Effector CD4-positive, alpha-beta T cell (primary cell): ENCODE data around the gene PPIL6.
A peak's percentile ranks its signal among the peaks of the same experiment; 100 is the strongest.
"Not testable (repeated sequence)": the region's sequence is repeated elsewhere in the genome, so short reads cannot be mapped to it uniquely, and the experiment has no call there.

ENCODE experiments used
- DNase-seq: peaks from one replicate; pipeline ENCODE4 v3.0.0-alpha.2; 2020

The PPIL6 gene

GRCh38 chr6:109466212-109466923, 25.9 kb upstream of the PPIL6 start:
- DNase-seq, result no peak

- DNase-seq, result no peak
Measured at GRCh38 chr6:109465772-109466171, 25.3 kb upstream of the PPIL6 start.

GRCh38 chr6:109461733-109462526, 21.5 kb upstream of the PPIL6 start:
- no peak for DNase-seq

- DNase-seq, result not testable (repeated sequence)
Measured at GRCh38 chr6:109461205-109461604, 20.8 kb upstream of the PPIL6 start.

- no peak for DNase-seq
Measured at GRCh38 chr6:109460161-109460829, 19.9 kb upstream of the PPIL6 start.

- no peak for DNase-seq
Measured at GRCh38 chr6:109458774-109459531, 18.5 kb upstream of the PPIL6 start.

GRCh38 chr6:109457562-109457996, 17.2 kb upstream of the PPIL6 start:
- DNase-seq, result no peak

- no peak for DNase-seq
Measured at GRCh38 chr6:109456710-109457561, 16.5 kb upstream of the PPIL6 start.

GRCh38 chr6:109456111-109456583, 15.7 kb upstream of the PPIL6 start:
- DNase-seq, result no peak

- peak; percentile 79 for DNase-seq
Measured at GRCh38 chr6:109455437-109456110, 15.1 kb upstream of the PPIL6 start, which contains the start of gene MICAL1. MICAL1 (minus strand) TSS chr6:109455772; CDS start chr6:109454196, 1,576 bp downstream.

- DNase-seq, result peak; percentile 71
Measured at GRCh38 chr6:109454496-109455436, 14.3 kb upstream of the PPIL6 start.

- DNase-seq, result no peak
Measured at GRCh38 chr6:109453594-109454495, 13.4 kb upstream of the PPIL6 start.

GRCh38 chr6:109453156-109453555, 12.7 kb upstream of the PPIL6 start:
- no peak for DNase-seq

- DNase-seq, result no peak
Measured at GRCh38 chr6:109452181-109452580, 11.8 kb upstream of the PPIL6 start.

GRCh38 chr6:109451376-109451775, 10.9 kb upstream of the PPIL6 start:
- no peak for DNase-seq

GRCh38 chr6:109450801-109451200, 10.4 kb upstream of the PPIL6 start:
- no peak for DNase-seq

- DNase-seq, result no peak
Measured at GRCh38 chr6:109449795-109450673, 9.6 kb upstream of the PPIL6 start.
